ENCODE data around the gene MORC4.

DNA sequence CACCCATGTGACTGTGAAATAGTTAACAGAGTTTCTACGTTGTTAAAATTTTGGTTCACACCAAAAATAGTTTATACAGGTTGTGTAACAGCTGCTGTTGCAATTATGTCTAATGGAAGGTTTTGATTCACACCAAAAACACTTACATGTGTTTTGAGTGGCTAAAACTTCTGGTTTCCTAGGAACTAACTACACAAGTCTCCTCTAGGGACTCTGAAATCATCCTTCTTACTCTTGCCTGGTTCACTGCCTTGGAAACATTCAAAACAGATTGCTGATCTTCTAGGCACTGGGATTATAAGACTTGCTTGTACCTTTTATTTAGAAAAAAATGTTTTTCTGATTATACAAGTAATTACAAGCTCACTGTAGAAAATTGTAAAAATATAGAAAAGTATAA, 14.9 kb upstream of the MORC4 start:
- TF ChIP-seq GATA3 (IDR thresholded peaks at IDR 0.05; ENCODE audit: low read depth, low read length): no peak
- no peak for TF ChIP-seq GATA2 (IDR thresholded peaks at IDR 0.05; ENCODE audit: low read depth, low read length)

All from SH-SY5Y (cell line).